Calu3 (cell line): ENCODE measurements around the gene OR10AD1. TPM values are rescaled to one million over a fixed set of nuclear protein-coding genes. Genes with fewer than 3 reads are reported as not detected.

Experiments
- BruUV-seq: library from RNA; stranded (reverse); fragments of 400-500 nt; replicated peaks from 2 replicates; lab custom pipeline; 2021; lab: Mats Ljungman, UMichigan
- CTCF ChIA-PET: fragments of 300-600 bp; sonication (Branson Sonifier 250); formaldehyde crosslinking; loops from one replicate; lab custom pipeline; 2022; ENCODE audit warnings: antibody characterized with exemption; lab: Charles Lee
- DNase-seq: peaks from one replicate; pipeline ENCODE4 v3.0.0; 2022
- H3K27ac Mint-ChIP-seq: one replicate; pipeline ENCODE4 v1.8.0; 2022; ENCODE audit warnings: mixed read lengths; ENCODE audit not compliant: unreplicated experiment
- H3K27me3 Mint-ChIP-seq: one replicate; pipeline ENCODE4 v1.8.0; 2022; ENCODE audit warnings: mixed read lengths; ENCODE audit not compliant: unreplicated experiment
- H3K36me3 Mint-ChIP-seq: one replicate; pipeline ENCODE4 v1.8.0; 2022; ENCODE audit warnings: mild to moderate bottlenecking, moderate library complexity, mixed read lengths; ENCODE audit not compliant: insufficient read depth, unreplicated experiment
- H3K4me1 Mint-ChIP-seq: one replicate; pipeline ENCODE4 v1.8.0; 2022; ENCODE audit warnings: mild to moderate bottlenecking, low read depth, mixed read lengths; ENCODE audit not compliant: unreplicated experiment
- H3K4me3 Mint-ChIP-seq: one replicate; pipeline ENCODE4 v1.8.0; 2022; ENCODE audit warnings: mild to moderate bottlenecking, low read depth, moderate library complexity, mixed read lengths; ENCODE audit not compliant: unreplicated experiment
- H3K9me3 Mint-ChIP-seq: one replicate; pipeline ENCODE4 v1.8.0; 2022; ENCODE audit warnings: low read depth, mixed read lengths; ENCODE audit not compliant: unreplicated experiment
- intact Hi-C: fragments of 100-400 bp; cut with micrococcal nuclease; formaldehyde crosslinking; loops from one replicate; pipeline ENCODE4 v1.10.0; 2022; ENCODE audit not compliant: unreplicated experiment
- total RNA-seq: library from RNA; stranded (reverse); gene quantifications from 2 replicates; pipeline ENCODE4 v1.2.3, GENCODE V29; 2022
- TF ChIP-seq, protein P1 (sequence below): fragments of 200-600 bp; IDR thresholded peaks from one replicate; pipeline ENCODE4 v1.8.0; 2022; ENCODE audit warnings: antibody characterized with exemption; ENCODE audit not compliant: unreplicated experiment

Gene OR10AD1
- total RNA-seq, 1 experiment from 2014 or later, result not detected

- Mint-ChIP-seq H3K4me3 (peak overlapping the region; percentile 84), H3K27ac (no peak overlapping the region), H3K36me3 (peaks cover 17% of the 10 kb centered on the region), H3K27me3 (peaks cover 62% of the 10 kb centered on the region), H3K4me1 (peaks cover 10% of the 10 kb centered on the region), H3K9me3 (no peaks in the 10 kb centered on the region)
- CTCF ChIA-PET, result no interaction called here
- intact Hi-C loops, result loop anchor here (10.0 kb wide), 1 partner anchor 431 kb away; no protein-coding TSS in a partner anchor
- TF ChIP-seq, protein P1, sequence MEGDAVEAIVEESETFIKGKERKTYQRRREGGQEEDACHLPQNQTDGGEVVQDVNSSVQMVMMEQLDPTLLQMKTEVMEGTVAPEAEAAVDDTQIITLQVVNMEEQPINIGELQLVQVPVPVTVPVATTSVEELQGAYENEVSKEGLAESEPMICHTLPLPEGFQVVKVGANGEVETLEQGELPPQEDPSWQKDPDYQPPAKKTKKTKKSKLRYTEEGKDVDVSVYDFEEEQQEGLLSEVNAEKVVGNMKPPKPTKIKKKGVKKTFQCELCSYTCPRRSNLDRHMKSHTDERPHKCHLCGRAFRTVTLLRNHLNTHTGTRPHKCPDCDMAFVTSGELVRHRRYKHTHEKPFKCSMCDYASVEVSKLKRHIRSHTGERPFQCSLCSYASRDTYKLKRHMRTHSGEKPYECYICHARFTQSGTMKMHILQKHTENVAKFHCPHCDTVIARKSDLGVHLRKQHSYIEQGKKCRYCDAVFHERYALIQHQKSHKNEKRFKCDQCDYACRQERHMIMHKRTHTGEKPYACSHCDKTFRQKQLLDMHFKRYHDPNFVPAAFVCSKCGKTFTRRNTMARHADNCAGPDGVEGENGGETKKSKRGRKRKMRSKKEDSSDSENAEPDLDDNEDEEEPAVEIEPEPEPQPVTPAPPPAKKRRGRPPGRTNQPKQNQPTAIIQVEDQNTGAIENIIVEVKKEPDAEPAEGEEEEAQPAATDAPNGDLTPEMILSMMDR, result no peak
- no TSS peak for BruUV-seq
- DNase-seq, result peak; percentile 6
Observed at GRCh38 chr12:48183876-48184548, 19.1 kb downstream of the OR10AD1 start.

- H3K4me3 Mint-ChIP-seq, result peak within 1 kb of the TSS; percentile 84
- CTCF ChIA-PET, result interaction anchor here (0.5 kb wide), 1 partner anchor 8 kb away, joined by 6 read pairs; no protein-coding TSS in a partner anchor
- no peaks in the 10 kb centered on the region for H3K9me3 Mint-ChIP-seq
- intact Hi-C loops, result loop anchor here (10.0 kb wide), 1 partner anchor 432 kb away; no protein-coding TSS in a partner anchor
- BruUV-seq, result no TSS peak
- H3K27me3 Mint-ChIP-seq, result peaks cover 70% of the 10 kb centered on the region
- peaks cover 17% of the 10 kb centered on the region for H3K36me3 Mint-ChIP-seq
- TF ChIP-seq, protein P1, result no peak
- H3K4me1 Mint-ChIP-seq, result peaks cover 10% of the 10 kb centered on the region
- peak within 1 kb of the TSS; percentile 30 for H3K27ac Mint-ChIP-seq
- peak; percentile 55 for DNase-seq
Observed at GRCh38 chr12:48183091-48183875, 19.8 kb downstream of the OR10AD1 start, which contains the start of gene CCDC184. TSS of gene CCDC184 (plus strand) at chr12:48183644. CDS start at chr12:48184123, 479 bp downstream.

GRCh38 chr12:48182631-48183030 is 20.5 kb downstream of the OR10AD1 start:
- H3K27me3 Mint-ChIP-seq, result peaks cover 76% of the 10 kb centered on the region
- TF ChIP-seq, protein P1, result no peak
- no TSS peak for BruUV-seq
- CTCF ChIA-PET, result interaction anchor here (0.5 kb wide), 1 partner anchor 8 kb away, joined by 6 read pairs; no protein-coding TSS in a partner anchor
- H3K9me3 Mint-ChIP-seq, result no peaks in the 10 kb centered on the region
- DNase-seq, result no peak
- intact Hi-C loops, result loop anchor here (10.0 kb wide), 1 partner anchor 432 kb away; no protein-coding TSS in a partner anchor
- H3K36me3 Mint-ChIP-seq, result peaks cover 17% of the 10 kb centered on the region
- H3K4me3 Mint-ChIP-seq, result peak overlapping the region; percentile 84
- no peak overlapping the region for H3K27ac Mint-ChIP-seq
- peaks cover 10% of the 10 kb centered on the region for H3K4me1 Mint-ChIP-seq

DNA sequence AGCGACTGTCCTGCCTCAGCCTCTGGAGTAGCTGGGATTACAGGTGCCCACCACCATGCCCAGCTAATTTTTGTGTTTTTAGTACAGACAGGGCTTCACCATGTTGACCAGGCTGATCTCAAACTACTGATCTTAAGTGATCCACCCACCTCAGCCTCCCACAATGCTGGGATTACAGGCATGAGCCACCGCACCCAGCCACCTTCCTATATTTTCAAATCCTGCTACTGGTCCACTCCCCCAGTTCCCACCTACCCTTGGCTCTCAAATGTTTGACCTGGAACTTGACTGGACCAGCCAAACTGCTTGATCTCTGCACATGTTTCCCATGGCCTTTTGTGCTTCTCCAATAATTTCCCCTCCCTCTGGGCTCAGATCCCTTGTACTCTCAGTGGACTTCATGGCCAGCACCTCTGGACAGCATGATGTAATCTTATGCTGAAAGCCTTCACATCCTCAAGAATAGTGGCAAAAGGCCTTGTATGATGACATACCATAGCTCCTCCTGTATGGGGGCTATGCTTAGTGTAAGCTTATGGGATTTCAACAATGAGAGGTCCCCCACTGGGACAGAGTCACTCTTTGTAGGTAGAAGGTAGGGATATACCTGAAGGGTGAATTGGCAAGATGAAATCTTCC is 22.1 kb downstream of the OR10AD1 start:
- no peak overlapping the region for H3K27ac Mint-ChIP-seq
- BruUV-seq, result no TSS peak
- H3K4me3 Mint-ChIP-seq, result no peak overlapping the region
- peaks cover 11% of the 10 kb centered on the region for H3K4me1 Mint-ChIP-seq
- H3K36me3 Mint-ChIP-seq, result peaks cover 14% of the 10 kb centered on the region
- TF ChIP-seq, protein P1, result no peak
- intact Hi-C loops, result loop anchor here (10.0 kb wide), 1 partner anchor 434 kb away; no protein-coding TSS in a partner anchor
- no peaks in the 10 kb centered on the region for H3K9me3 Mint-ChIP-seq
- peaks cover 88% of the 10 kb centered on the region for H3K27me3 Mint-ChIP-seq
- CTCF ChIA-PET, result no interaction called here
- DNase-seq, result no peak
